GM19455 (cell line): ENCODE measurements around the gene SEMG1.

Experiments used
- ATAC-seq: cut with Tn5 transposase; IDR thresholded peaks from one replicate; pipeline ENCODE4 v1.9.1; 2021; ENCODE audit not compliant: unreplicated experiment

SEMG1 gene

GRCh38 chr20:45218636-45219035 lies 11.8 kb downstream of the SEMG1 start:
- ATAC-seq, result no peak

GRCh38 chr20:45221076-45221475 lies 14.2 kb downstream of the SEMG1 start, which contains the start of gene SEMG2:
TSS of gene SEMG2 (plus strand) at chr20:45221373. CDS start at chr20:45221390, 17 bp downstream.
- ATAC-seq, result no peak

- no peak for ATAC-seq
Measured at GRCh38 chr20:45223136-45223535, 16.3 kb downstream of the SEMG1 start.

- no peak for ATAC-seq
Measured at GRCh38 chr20:45226287-45226686, 19.5 kb downstream of the SEMG1 start.

GRCh38 chr20:45229264-45230056 lies 22.6 kb downstream of the SEMG1 start:
- no peak for ATAC-seq

- ATAC-seq, result no peak
Measured at GRCh38 chr20:45230631-45231030, 23.8 kb downstream of the SEMG1 start.

- ATAC-seq, result no peak
Measured at GRCh38 chr20:45235995-45236394, 29.2 kb downstream of the SEMG1 start.

- no peak for ATAC-seq
Measured at GRCh38 chr20:45238139-45238538, 31.3 kb downstream of the SEMG1 start.

- no peak for ATAC-seq
Measured at GRCh38 chr20:45246109-45246508, 39.3 kb downstream of the SEMG1 start.

- no peak for ATAC-seq
Measured at GRCh38 chr20:45247865-45248264, 41.0 kb downstream of the SEMG1 start.

GRCh38 chr20:45248609-45249008 lies 41.8 kb downstream of the SEMG1 start:
- ATAC-seq, result no peak

- ATAC-seq, result no peak
Measured at GRCh38 chr20:45251884-45252560, 45.2 kb downstream of the SEMG1 start.

GRCh38 chr20:45253261-45253660 lies 46.4 kb downstream of the SEMG1 start:
- no peak for ATAC-seq

- no peak for ATAC-seq
Measured at GRCh38 chr20:45254383-45255262, 47.8 kb downstream of the SEMG1 start, which contains the start of gene SLPI. TSS of gene SLPI (minus strand) at chr20:45254564. CDS start at chr20:45254543, 21 bp downstream.

- ATAC-seq, result no peak
Measured at GRCh38 chr20:45257161-45257560, 50.3 kb downstream of the SEMG1 start.

GRCh38 chr20:45257711-45258110 lies 50.9 kb downstream of the SEMG1 start:
- ATAC-seq, result no peak

- no peak for ATAC-seq
Measured at GRCh38 chr20:45258259-45258658, 51.4 kb downstream of the SEMG1 start.

- no peak for ATAC-seq
Measured at GRCh38 chr20:45258664-45259063, 51.8 kb downstream of the SEMG1 start.
